H54 (cell line): Measurements from ENCODE around the gene TRIM37.
A peak's percentile ranks its signal among the peaks of the same experiment; 100 is the strongest.
"Not testable (repeated sequence)": the region's sequence is repeated elsewhere in the genome, so short reads cannot be mapped to it uniquely, and the experiment has no call there.

Experiments
- DNase-seq: peaks from one replicate; pipeline ENCODE4 v3.0.0; 2011; ENCODE audit warnings: low spot score, mixed read lengths; ENCODE audit not compliant: insufficient read length
- FAIRE-seq: peaks from 3 replicates; lab custom pipeline; 2011; peaks lifted over from hg19 to GRCh38; lab: Jason Lieb, UNC
- POLR2A ChIP-seq: IDR thresholded peaks from 2 replicates; pipeline ENCODE4 v1.6.1; 2011; ENCODE audit warnings: low read depth, mild to moderate bottlenecking, low read length

TRIM37 gene

GRCh38 chr17:58976541-58976940, 130.1 kb downstream of the TRIM37 start:
- DNase-seq (no peak), FAIRE-seq (no peak)
- no peak for TF ChIP-seq POLR2A

GRCh38 chr17:58974354-58974753, 132.3 kb downstream of the TRIM37 start:
- no peak for DNase-seq
- TF ChIP-seq POLR2A: no peak
- FAIRE-seq: no peak

GRCh38 chr17:58970609-58971450, 135.8 kb downstream of the TRIM37 start:
- no peak for TF ChIP-seq POLR2A
- FAIRE-seq (peak; percentile 55), DNase-seq (no peak)

- FAIRE-seq: no peak
- no peak for DNase-seq
- TF ChIP-seq POLR2A: no peak
Measured at GRCh38 chr17:58969612-58970011, 137.1 kb downstream of the TRIM37 start.

- DNase-seq (no peak), FAIRE-seq (peak; percentile 15)
- TF ChIP-seq POLR2A: no peak
Measured at GRCh38 chr17:58969156-58969555, 137.5 kb downstream of the TRIM37 start.

GRCh38 chr17:58968426-58969061, 138.1 kb downstream of the TRIM37 start:
- DNase-seq: no peak
- no peak for FAIRE-seq
- no peak for TF ChIP-seq POLR2A

GRCh38 chr17:58966208-58966607, 140.5 kb downstream of the TRIM37 start:
- no peak for TF ChIP-seq POLR2A
- no peak for FAIRE-seq
- DNase-seq: no peak

- no peak for DNase-seq
- FAIRE-seq: no peak
- TF ChIP-seq POLR2A: no peak
Measured at GRCh38 chr17:58965221-58965620, 141.5 kb downstream of the TRIM37 start.

GRCh38 chr17:58960068-58960467, 146.6 kb downstream of the TRIM37 start:
- peak; percentile 96 for FAIRE-seq
- DNase-seq: peak; percentile 38

GRCh38 chr17:58957725-58958073, 149.0 kb downstream of the TRIM37 start:
- not testable (repeated sequence) for FAIRE-seq, DNase-seq

More at GRCh38 chr17:58960068-58960467, 146.6 kb downstream of the TRIM37 start:
- TF ChIP-seq POLR2A: no peak

- no peak for TF ChIP-seq POLR2A
- FAIRE-seq (peak; percentile 60), DNase-seq (no peak)
Measured at GRCh38 chr17:58956997-58957724, 149.5 kb downstream of the TRIM37 start.

GRCh38 chr17:58954358-58954757, 152.3 kb downstream of the TRIM37 start:
- not testable (repeated sequence) for DNase-seq, FAIRE-seq

GRCh38 chr17:58947824-58948223, 158.9 kb downstream of the TRIM37 start:
- FAIRE-seq (no peak), DNase-seq (no peak)
- TF ChIP-seq POLR2A: no peak

- no peak for FAIRE-seq
- no peak for DNase-seq
- no peak for TF ChIP-seq POLR2A
Measured at GRCh38 chr17:58947411-58947810, 159.3 kb downstream of the TRIM37 start.

GRCh38 chr17:58944166-58944565, 162.5 kb downstream of the TRIM37 start:
- FAIRE-seq: no peak
- no peak for TF ChIP-seq POLR2A
- no peak for DNase-seq
